ENCODE measurements around the gene FYB2. TPM values are rescaled to one million over a fixed set of nuclear protein-coding genes. Genes with fewer than 3 reads are reported as not detected.

Gene FYB2
- total RNA-seq, 1 experiment from 2014 or later, result 0.48 TPM

GRCh38 chr1:56671542-56671941, 147.7 kb downstream of the FYB2 start:
- Histone ChIP-seq H3K4ac (ENCODE audit: low read depth, low read length) (no peak overlapping the region), H3K18ac (ENCODE audit: insufficient read length, low read depth, low read length) (no peak overlapping the region), H3K23ac (ENCODE audit: insufficient read length, low read depth, low read length) (no peak overlapping the region), H2BK120ac (ENCODE audit: low read depth, low read length, poor library complexity, severe bottlenecking) (no peak overlapping the region), H3K9ac (ENCODE audit: extremely low read depth, insufficient read length, low read length) (no peak overlapping the region), H4K5ac (ENCODE audit: insufficient read length, low read depth, low read length) (no peak overlapping the region), H4K8ac (replicated peaks; ENCODE audit: insufficient read length, low read depth, low read length) (no peak overlapping the region), H4K91ac (ENCODE audit: insufficient read length, low read depth, low read length) (no peak overlapping the region), H2BK12ac (ENCODE audit: insufficient read length, low read depth, low read length) (no peak overlapping the region), H3K56ac (ENCODE audit: insufficient read length, low read depth, low read length) (no peak overlapping the region), H2AFZ (ENCODE audit: low read length) (no peak overlapping the region), H3K27ac (ENCODE audit: insufficient read length, low read depth, low read length) (no peak overlapping the region), H2BK5ac (ENCODE audit: insufficient read length, low read length) (no peak overlapping the region), H3K9me3 (ENCODE audit: control insufficient read depth, low read depth, low read length) (no peaks in the 10 kb centered on the region), H3K79me1 (ENCODE audit: insufficient read depth, low read depth, low read length, poor library complexity, severe bottlenecking) (no peaks in the 10 kb centered on the region), H4K20me1 (ENCODE audit: control insufficient read depth, insufficient read depth, insufficient read length) (no peaks in the 10 kb centered on the region), H2BK15ac (ENCODE audit: low read depth, low read length) (no peak overlapping the region), H2AK5ac (ENCODE audit: insufficient read length, low read length) (no peak overlapping the region), H3K27me3 (ENCODE audit: insufficient read depth, low read length) (no peaks in the 10 kb centered on the region), H3K4me2 (ENCODE audit: insufficient read depth, insufficient read length, low read length) (no peak overlapping the region), H3K4me1 (ENCODE audit: insufficient read depth, low read length) (no peaks in the 10 kb centered on the region), H3T11ph (ENCODE audit: low read length) (no peak overlapping the region), H3K23me2 (ENCODE audit: insufficient read length, low read depth, low read length, poor library complexity, severe bottlenecking) (no peaks in the 10 kb centered on the region), H3K79me2 (ENCODE audit: insufficient read depth, low read length) (no peaks in the 10 kb centered on the region), H3K14ac (ENCODE audit: insufficient read depth, low read length) (no peak overlapping the region), H2BK20ac (ENCODE audit: low read depth, low read length, poor library complexity, severe bottlenecking) (no peak overlapping the region)
- no peaks in the 10 kb centered on the region for H3K27me3 Mint-ChIP-seq (ENCODE audit: low read depth)
- H3K4me3 Mint-ChIP-seq, result no peak overlapping the region
- H3K36me3 Mint-ChIP-seq (ENCODE audit: insufficient read depth in 1 of 3, low read depth in 3 of 3), result no peaks in the 10 kb centered on the region
- TF ChIP-seq CTCF (conservative IDR thresholded peaks at IDR 0.05), result no peak
- DNase-seq, result no peak
- H3K27ac Mint-ChIP-seq, result no peak overlapping the region
- WGBS (ENCODE audit: extremely low coverage, insufficient read length, low lambda C conversion rate), result no CpG with 5 or more reads among the region's 2 CpGs
- no peaks in the 10 kb centered on the region for H3K4me1 Mint-ChIP-seq
- H3K9me3 Mint-ChIP-seq, result no peaks in the 10 kb centered on the region

Measured in H9 (cell line).